GM23338 (cell line): Measurements from ENCODE around the gene FBXO41. TPM values are rescaled to one million over a fixed set of nuclear protein-coding genes. Genes with fewer than 3 reads are reported as not detected.

ENCODE experiments used
- CREB1 ChIP-seq: fragments of 250-450 bp; sonication (Bioruptor Pico); IDR thresholded peaks from 2 replicates; pipeline ENCODE4 v1.5.0; 2020; ENCODE audit warnings: low read depth, mild to moderate bottlenecking, moderate library complexity
- EZH2 ChIP-seq: fragments of 200-600 bp; sonication (generic); IDR thresholded peaks from one replicate; pipeline ENCODE4 v1.8.0; 2017; ENCODE audit warnings: antibody characterized with exemption, mild to moderate bottlenecking, low read depth; ENCODE audit not compliant: unreplicated experiment
- POLR2AphosphoS5 ChIP-seq: IDR thresholded peaks from 2 replicates; pipeline ENCODE4 v1.6.1; 2016; ENCODE audit warnings: antibody characterized with exemption, low read depth
- ZNF462 ChIP-seq: fragments of 250-450 bp; sonication (Bioruptor Pico); IDR thresholded peaks from 2 replicates; pipeline ENCODE4 v1.5.0; 2020; ENCODE audit warnings: mild to moderate bottlenecking, moderate library complexity
- polyA plus RNA-seq: library from polyadenylated mRNA; unstranded; fragments of >200 nt; fragmentation: Nextera tagmentation; extraction: Ambion mirVana; gene quantifications from 2 replicates; pipeline ENCODE4 v1.2.1, GENCODE V29; 2016
- total RNA-seq: library from RNA; depleted of rRNA; stranded (reverse); fragments of >200 nt; shearing (Covaris generic); gene quantifications from 2 replicates; pipeline ENCODE4 v1.2.3, GENCODE V29; 2014
- TF ChIP-seq, protein P1 (sequence below): IDR thresholded peaks from one replicate; pipeline ENCODE4 v1.6.1; 2018; ENCODE audit warnings: antibody characterized with exemption; ENCODE audit not compliant: unreplicated experiment

Gene FBXO41
- total and polyA plus RNA-seq, 2 experiments from 2014 or later: 3.5 to 13.8 TPM

- TF ChIP-seq ZNF462 (CRISPR knock-in tag): no peak
- TF ChIP-seq POLR2AphosphoS5: no peak
- no peak for TF ChIP-seq EZH2
- no peak for TF ChIP-seq CREB1 (CRISPR knock-in tag)
- TF ChIP-seq, protein P1, sequence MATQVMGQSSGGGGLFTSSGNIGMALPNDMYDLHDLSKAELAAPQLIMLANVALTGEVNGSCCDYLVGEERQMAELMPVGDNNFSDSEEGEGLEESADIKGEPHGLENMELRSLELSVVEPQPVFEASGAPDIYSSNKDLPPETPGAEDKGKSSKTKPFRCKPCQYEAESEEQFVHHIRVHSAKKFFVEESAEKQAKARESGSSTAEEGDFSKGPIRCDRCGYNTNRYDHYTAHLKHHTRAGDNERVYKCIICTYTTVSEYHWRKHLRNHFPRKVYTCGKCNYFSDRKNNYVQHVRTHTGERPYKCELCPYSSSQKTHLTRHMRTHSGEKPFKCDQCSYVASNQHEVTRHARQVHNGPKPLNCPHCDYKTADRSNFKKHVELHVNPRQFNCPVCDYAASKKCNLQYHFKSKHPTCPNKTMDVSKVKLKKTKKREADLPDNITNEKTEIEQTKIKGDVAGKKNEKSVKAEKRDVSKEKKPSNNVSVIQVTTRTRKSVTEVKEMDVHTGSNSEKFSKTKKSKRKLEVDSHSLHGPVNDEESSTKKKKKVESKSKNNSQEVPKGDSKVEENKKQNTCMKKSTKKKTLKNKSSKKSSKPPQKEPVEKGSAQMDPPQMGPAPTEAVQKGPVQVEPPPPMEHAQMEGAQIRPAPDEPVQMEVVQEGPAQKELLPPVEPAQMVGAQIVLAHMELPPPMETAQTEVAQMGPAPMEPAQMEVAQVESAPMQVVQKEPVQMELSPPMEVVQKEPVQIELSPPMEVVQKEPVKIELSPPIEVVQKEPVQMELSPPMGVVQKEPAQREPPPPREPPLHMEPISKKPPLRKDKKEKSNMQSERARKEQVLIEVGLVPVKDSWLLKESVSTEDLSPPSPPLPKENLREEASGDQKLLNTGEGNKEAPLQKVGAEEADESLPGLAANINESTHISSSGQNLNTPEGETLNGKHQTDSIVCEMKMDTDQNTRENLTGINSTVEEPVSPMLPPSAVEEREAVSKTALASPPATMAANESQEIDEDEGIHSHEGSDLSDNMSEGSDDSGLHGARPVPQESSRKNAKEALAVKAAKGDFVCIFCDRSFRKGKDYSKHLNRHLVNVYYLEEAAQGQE: no peak
Measured at GRCh38 chr2:73225513-73226360, 58.5 kb downstream of the FBXO41 start (continued).
